H1 (cell line): Measurements from ENCODE around the gene SCN3A. TPM values are rescaled to one million over a fixed set of nuclear protein-coding genes. Genes with fewer than 3 reads are reported as not detected.

Experiments
- NRF1 ChIP-seq: IDR thresholded peaks from 2 replicates; pipeline ENCODE4 v1.6.1; 2011; ENCODE audit warnings: mild to moderate bottlenecking, low read depth, low read length, improper control_type of control experiment
- polyA plus RNA-seq, 7 experiments: library from polyadenylated mRNA; depleted of rRNA in 3 of 7; stranded (reverse) in 5 of 7; unstranded in 2 of 7; fragments of >200 nt in 5 of 7; fragments of 200-250 nt in 2 of 7; gene quantifications; 1 replicate in 5 of 7; 2 replicates in 1 of 7; 4 replicates in 1 of 7; pipeline versions ENCODE4 v1.2.1 to v1.2.3, GENCODE V29; 2011 to 2013; ENCODE audit warnings: missing spikeins in 2 of 7, mixed read lengths in 2 of 7
- total RNA-seq: library from RNA; stranded (reverse); fragmentation: NEBNext Ultra II Directional; extraction: Animal tissue kit (Norgen Biotek cat#: 25700); gene quantifications from 2 replicates; pipeline ENCODE4 v1.2.1, GENCODE V29; 2021

The SCN3A gene
- total and polyA plus RNA-seq, 2 of the 8 experiments (the other 6 are each of a cell fraction or from before 2014, with no cell fraction given), result 0.02 TPM; not detected in 1

DNA sequence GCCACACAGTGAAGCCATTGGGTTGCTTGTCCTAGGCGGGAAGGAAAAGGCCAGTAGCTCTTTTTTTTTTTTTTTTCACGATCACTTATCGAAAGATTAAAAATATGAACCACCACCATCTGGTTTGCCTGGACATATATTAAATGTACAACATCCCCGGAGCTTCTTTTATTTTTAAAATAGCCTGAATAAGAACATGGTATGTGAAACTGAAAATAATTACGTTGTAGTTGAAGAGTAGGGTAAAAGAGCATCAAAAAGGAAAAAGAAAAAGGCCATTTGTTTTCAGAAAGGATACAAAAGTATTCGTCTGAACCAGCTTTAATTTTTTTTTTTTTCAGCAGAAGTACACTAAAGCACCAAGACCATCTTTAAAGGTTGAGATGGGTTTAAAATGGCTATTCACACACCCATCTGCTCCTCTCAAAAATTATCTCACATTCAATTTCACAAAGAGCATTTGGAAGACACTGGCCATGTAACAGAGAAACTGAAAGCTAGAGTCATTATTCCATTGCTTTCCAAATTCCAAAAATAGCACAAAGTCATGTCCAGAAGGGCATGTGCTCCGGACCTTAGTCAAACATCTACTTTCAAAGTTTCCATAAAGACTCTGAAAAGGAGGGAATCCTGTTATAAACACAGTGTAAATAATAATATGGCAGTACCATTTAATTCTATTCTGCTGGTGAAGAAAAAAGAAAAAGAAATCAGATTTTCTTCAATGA, 82.9 kb downstream of the SCN3A start (continued):
- TF ChIP-seq NRF1, result no peak
